ENCODE measurements around the gene ZAR1.

DNA sequence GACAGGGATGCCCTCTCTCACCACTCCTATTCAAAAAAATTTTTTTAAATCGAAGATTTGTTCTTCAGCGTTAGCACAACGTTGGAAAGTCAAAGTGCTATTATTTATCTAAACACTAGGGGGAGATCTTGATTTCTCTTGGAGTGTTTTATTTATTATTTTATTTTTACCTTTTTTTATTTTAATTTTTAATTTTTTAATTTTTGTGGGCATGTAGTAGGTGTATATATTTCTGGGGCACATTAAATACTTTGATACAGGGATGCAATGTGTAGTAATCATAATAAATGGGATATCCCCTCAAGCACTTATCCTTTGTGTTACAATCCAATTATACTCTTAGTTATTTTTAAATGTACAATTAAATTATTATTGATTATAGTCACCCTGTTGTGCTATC is 44.3 kb upstream of the ZAR1 start:
- TF ChIP-seq, protein P1, sequence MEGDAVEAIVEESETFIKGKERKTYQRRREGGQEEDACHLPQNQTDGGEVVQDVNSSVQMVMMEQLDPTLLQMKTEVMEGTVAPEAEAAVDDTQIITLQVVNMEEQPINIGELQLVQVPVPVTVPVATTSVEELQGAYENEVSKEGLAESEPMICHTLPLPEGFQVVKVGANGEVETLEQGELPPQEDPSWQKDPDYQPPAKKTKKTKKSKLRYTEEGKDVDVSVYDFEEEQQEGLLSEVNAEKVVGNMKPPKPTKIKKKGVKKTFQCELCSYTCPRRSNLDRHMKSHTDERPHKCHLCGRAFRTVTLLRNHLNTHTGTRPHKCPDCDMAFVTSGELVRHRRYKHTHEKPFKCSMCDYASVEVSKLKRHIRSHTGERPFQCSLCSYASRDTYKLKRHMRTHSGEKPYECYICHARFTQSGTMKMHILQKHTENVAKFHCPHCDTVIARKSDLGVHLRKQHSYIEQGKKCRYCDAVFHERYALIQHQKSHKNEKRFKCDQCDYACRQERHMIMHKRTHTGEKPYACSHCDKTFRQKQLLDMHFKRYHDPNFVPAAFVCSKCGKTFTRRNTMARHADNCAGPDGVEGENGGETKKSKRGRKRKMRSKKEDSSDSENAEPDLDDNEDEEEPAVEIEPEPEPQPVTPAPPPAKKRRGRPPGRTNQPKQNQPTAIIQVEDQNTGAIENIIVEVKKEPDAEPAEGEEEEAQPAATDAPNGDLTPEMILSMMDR (IDR thresholded peaks at IDR 0.05), result peak; percentile 77
- no peak for TF ChIP-seq EZH2 (IDR thresholded peaks at IDR 0.05; ENCODE audit: borderline replicate concordance, insufficient read depth, low read depth, low read length, poor library complexity, severe bottlenecking)

Measured in B cell (primary cell).